HG03354 (cell line): ENCODE measurements around the gene TRMT10B.
"Not testable (repeated sequence)": the region's sequence is repeated elsewhere in the genome, so short reads cannot be mapped to it uniquely, and the experiment has no call there.

Experiments
- ATAC-seq: cut with Tn5 transposase; IDR thresholded peaks from one replicate; pipeline ENCODE4 v1.9.1; 2021; ENCODE audit warnings: mild to moderate bottlenecking; ENCODE audit not compliant: unreplicated experiment, poor library complexity, severe bottlenecking

TRMT10B gene

GRCh38 chr9:37747271-37747753, 6.3 kb upstream of the TRMT10B start:
- ATAC-seq: peak; percentile 86

DNA sequence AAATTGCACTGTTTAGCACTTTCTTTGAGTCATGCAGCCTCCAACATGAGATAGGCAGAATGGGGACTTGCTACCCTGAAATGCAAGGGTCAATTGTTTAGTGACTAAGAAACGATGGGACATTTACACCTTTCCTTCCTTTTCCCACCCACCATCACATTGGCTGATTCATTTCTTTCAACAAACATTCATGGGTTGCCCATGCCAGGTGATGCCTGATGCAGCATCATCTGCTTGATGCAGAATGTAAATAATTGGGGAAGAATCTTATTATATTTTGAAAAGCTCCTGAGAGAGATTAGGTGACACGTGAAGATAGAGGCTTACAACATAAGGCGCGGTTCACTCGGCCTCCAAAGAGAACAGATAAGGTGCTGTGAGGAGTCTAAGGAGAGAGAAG, 4.5 kb upstream of the TRMT10B start:
- no peak for ATAC-seq

GRCh38 chr9:37751186-37751585, 2.4 kb upstream of the TRMT10B start:
- ATAC-seq: no peak

- not testable (repeated sequence) for ATAC-seq
Observed at GRCh38 chr9:37751704-37752103, 1.9 kb upstream of the TRMT10B start.

DNA sequence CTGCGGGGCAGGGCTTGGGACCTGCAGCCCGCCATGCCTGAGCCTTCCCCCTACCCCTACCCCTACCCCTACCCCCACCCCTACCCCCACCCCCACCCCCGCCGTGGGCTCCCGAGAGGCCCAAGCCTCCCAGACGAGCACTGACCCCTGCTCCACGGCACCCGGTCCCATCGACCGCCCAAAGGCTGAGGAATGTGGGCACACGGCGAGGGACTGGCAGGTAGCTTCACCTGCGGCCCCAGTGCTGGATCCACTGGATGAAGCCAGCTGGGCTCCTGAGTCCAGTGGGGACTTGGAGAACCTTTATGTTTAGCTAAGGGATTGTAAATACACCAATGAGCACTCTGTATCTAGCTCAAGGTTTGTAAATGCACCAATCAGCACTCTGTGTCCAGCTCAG, 1.5 kb upstream of the TRMT10B start:
- ATAC-seq: not testable (repeated sequence)

- ATAC-seq: no peak
Observed at GRCh38 chr9:37752642-37753488, 740 bp upstream of the TRMT10B start.

- no peak for ATAC-seq
Observed at GRCh38 chr9:37758747-37759146, 5.1 kb downstream of the TRMT10B start.

DNA sequence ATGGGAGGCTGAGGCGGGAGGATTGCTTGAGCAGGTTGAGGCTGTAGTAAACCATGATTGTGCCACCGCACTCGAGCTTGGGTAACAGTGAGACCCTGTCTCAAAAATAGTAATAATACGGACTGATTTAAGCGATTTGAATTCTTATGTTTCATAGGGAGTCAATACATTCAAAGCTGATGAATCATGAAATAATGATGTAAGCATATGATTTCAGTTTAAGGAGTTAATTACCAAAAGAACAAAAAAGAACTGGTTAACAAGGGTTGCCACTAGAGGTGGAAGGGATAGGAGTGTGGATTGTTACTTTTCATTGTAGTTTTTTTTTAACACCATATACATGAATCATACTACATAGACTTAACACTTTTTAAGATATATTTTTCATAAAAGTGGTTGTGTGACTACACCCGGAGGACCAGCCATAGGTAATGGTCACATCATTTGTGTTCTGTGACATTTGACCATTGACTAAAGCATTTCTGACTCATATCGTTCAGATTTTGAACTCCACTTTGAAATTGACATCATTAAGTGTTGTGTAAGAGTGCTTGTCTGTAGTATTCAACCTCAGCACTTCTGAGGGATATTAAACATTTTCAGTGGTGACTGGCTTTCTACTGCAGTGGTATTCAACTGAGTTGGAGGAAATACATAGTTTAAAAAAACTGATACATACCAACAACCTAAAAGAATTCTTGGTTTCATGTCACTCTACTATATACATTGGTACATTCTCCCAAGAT, 7.0 kb downstream of the TRMT10B start:
- no peak for ATAC-seq

GRCh38 chr9:37761511-37761910, 7.9 kb downstream of the TRMT10B start:
- ATAC-seq: no peak

DNA sequence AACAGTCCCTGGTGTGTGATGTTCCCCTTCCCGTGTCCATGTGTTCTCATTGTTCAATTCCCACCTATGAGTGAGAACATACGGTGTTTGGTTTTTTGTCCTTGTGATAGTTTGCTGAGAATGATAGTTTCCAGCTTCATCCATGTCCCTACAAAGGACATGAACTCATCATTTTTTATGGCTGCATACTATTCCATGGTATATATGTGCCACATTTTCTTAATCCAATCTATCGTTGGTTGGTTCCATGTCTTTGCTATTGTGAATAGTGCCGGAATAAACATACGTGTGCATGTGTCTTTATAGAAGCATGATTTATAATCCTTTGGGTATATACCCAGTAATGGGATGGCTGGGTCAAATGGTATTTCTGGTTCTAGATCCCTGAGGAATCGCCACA, 11.7 kb downstream of the TRMT10B start:
- ATAC-seq: not testable (repeated sequence)

- ATAC-seq: no peak
Observed at GRCh38 chr9:37769306-37769705, 15.7 kb downstream of the TRMT10B start.

- ATAC-seq: no peak
Observed at GRCh38 chr9:37769995-37770394, 16.4 kb downstream of the TRMT10B start.

- no peak for ATAC-seq
Observed at GRCh38 chr9:37775216-37775919, 21.8 kb downstream of the TRMT10B start.

- no peak for ATAC-seq
Observed at GRCh38 chr9:37776328-37776727, 22.7 kb downstream of the TRMT10B start.

DNA sequence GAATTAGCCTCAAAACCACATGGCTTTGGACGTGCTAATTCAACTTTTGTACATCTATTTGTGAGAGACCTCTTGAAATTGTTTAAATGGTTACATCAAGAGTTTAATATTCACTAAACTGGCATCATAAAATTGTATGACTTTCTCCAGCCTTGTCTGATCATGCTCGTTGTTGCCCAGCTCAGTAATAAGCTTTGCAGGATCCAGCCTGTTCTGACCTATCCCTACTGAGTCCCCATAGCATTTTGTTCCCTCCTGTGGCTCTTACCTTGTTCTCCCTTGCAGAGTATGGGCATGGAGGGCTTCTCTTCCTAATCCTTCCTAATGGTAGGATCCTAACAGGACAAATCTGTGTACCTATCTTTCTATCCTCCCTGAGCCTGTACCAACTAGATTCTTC, 24.9 kb downstream of the TRMT10B start:
- no peak for ATAC-seq

DNA sequence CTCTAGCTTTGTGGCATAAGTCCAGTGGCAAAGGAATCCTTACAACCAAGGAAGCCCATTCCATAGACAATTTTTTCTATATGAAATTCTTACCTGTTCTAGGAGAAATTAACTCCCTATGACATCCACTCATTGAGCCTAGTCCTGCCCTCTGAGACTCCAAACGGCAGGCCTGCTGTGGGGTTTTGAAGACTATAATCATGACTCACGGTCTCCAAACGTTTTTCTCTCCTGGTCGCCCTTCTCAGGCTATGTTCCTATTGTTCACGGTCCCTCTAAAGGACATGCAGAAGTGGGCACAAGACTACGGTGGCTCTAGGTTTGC, 30.6 kb downstream of the TRMT10B start:
- ATAC-seq: peak; percentile 8

- ATAC-seq: peak; percentile 95
Observed at GRCh38 chr9:37784616-37785483, 31.2 kb downstream of the TRMT10B start, which contains the start of gene EXOSC3. EXOSC3 (minus strand) TSS chr9:37785064; CDS start chr9:37785044, 20 bp downstream.

- ATAC-seq: no peak
Observed at GRCh38 chr9:37787059-37787458, 33.5 kb downstream of the TRMT10B start.

DNA sequence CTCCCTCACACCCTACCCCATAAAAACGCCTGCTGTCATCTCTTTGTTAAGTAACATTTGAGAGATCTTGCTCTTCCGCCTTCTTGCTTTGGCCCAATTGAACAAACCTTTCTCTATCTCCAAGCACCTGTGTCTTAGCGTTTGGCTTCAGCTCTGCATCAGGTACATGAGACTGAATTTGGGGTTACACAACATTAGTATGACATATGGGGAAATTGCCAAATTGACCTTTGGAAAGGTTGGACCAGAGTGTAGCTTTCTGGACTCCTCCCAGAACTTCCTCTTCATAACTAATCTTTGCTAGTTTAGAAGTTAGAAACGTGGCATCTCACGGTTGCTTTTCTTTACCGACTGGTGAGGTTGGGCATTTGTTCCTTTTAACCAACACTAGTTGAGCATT, 34.7 kb downstream of the TRMT10B start:
- ATAC-seq: no peak
